K562 (cell line): Measurements from ENCODE around the gene ATXN1. TPM values are rescaled to one million over a fixed set of nuclear protein-coding genes. Genes with fewer than 3 reads are reported as not detected.

ENCODE experiments used
- ATAC-seq: fragments of 200-7000 bp; cut with Tn5 transposase; 3 replicates; pipeline ENCODE4 v1.9.1; 2020; ENCODE audit warnings: moderate library complexity
- BruUV-seq: library from RNA; stranded (reverse); fragments of 400-500 nt; replicated peaks from 2 replicates; lab custom pipeline; 2021; lab: Mats Ljungman, UMichigan
- CTCF ChIA-PET: fragments of 300-600 bp; formaldehyde crosslinking; extraction: SDS; loops from one replicate; lab custom pipeline; 2021; ENCODE audit warnings: low intra/inter-chr PET ratio; lab: Yijun Ruan, JAX
- POLR2A ChIA-PET: fragments of 300-600, 350-650 bp; sonication (Branson Sonifier 250); formaldehyde crosslinking; extraction: SDS; loops from one replicate; lab custom pipeline; 2021; ENCODE audit warnings: antibody characterized with exemption, inconsistent platforms; lab: Yijun Ruan, JAX
- DNase-seq, 4 experiments: peaks; one replicate each; pipeline versions ENCODE4 v3.0.0 to v3.0.0-alpha.2; 2011 to 2018; ENCODE audit warnings: low spot score in 3 of 4, mixed read lengths in 3 of 4; ENCODE audit errors: extremely low read depth in 1 of 4
- FAIRE-seq: peaks from 2 replicates; lab custom pipeline; 2011; peaks lifted over from hg19 to GRCh38; lab: Jason Lieb, UNC
- H2AFZ ChIP-seq: 2 replicates; pipeline ENCODE4 v1.6.0; 2011; ENCODE audit warnings: low read depth, low read length, control low read depth, inconsistent platforms
- H3K27ac ChIP-seq: fragments of 200-600 bp; 3 replicates; pipeline ENCODE4 v1.8.0; 2011; ENCODE audit warnings: low read depth, mild to moderate bottlenecking, control low read depth, inconsistent platforms, low read length, moderate library complexity, mixed read lengths; ENCODE audit errors: extremely low read depth
- H3K27me3 ChIP-seq, 2 experiments: fragments of 300-600 bp in 1 of 2; 2 replicates in 1 of 2; 3 replicates in 1 of 2; pipeline versions ENCODE4 v1.6.0 to v1.8.0; 2011; ENCODE audit warnings: inconsistent platforms in 2 of 2, low read length in 2 of 2, mild to moderate bottlenecking in 1 of 2, mixed read lengths in 1 of 2, moderate library complexity in 1 of 2; ENCODE audit not compliant: control insufficient read depth in 2 of 2, insufficient read depth in 2 of 2
- H3K36me3 ChIP-seq: fragments of 300-600 bp; 3 replicates; pipeline ENCODE4 v1.8.0; 2011; ENCODE audit warnings: mild to moderate bottlenecking, low read length, inconsistent platforms; ENCODE audit not compliant: control insufficient read depth, insufficient read depth
- H3K4me1 ChIP-seq, 2 experiments: fragments of 200-600 bp in 1 of 2; replicated peaks in 1 of 2; 2 replicates in 1 of 2; 3 replicates in 1 of 2; pipeline versions ENCODE4 v1.5.1 to v1.8.0; 2011; ENCODE audit warnings: inconsistent platforms in 2 of 2, low read length in 2 of 2, mild to moderate bottlenecking in 1 of 2, mixed read lengths in 1 of 2, moderate library complexity in 1 of 2; ENCODE audit not compliant: control insufficient read depth in 2 of 2, insufficient read depth in 2 of 2
- H3K4me2 ChIP-seq: 2 replicates; pipeline ENCODE4 v1.6.1; 2011; ENCODE audit warnings: low read length, control low read depth, inconsistent platforms, mixed read lengths; ENCODE audit not compliant: insufficient read depth
- H3K4me3 ChIP-seq: fragments of 200-600 bp; sonication (generic), shearing (Covaris generic); 2 replicates; pipeline ENCODE4 v1.5.1; 2016; ENCODE audit warnings: control low read depth, inconsistent platforms
- H3K79me2 ChIP-seq: fragments of 200-600 bp; 3 replicates; pipeline ENCODE4 v1.8.0; 2011; ENCODE audit warnings: low read length, inconsistent platforms; ENCODE audit not compliant: control insufficient read depth, insufficient read depth
- H3K9ac ChIP-seq, 2 experiments: 2 replicates each; pipeline versions ENCODE4 v1.6.0 to v1.6.1; 2011; ENCODE audit warnings: low read depth in 2 of 2, low read length in 2 of 2, control low read depth in 1 of 2, inconsistent platforms in 1 of 2, mild to moderate bottlenecking in 1 of 2, mixed read lengths in 1 of 2; ENCODE audit not compliant: insufficient read depth in 1 of 2
- H3K9me1 ChIP-seq: one replicate; pipeline ENCODE4 v1.6.0; 2011; ENCODE audit warnings: inconsistent platforms, mild to moderate bottlenecking, low read length, moderate library complexity; ENCODE audit not compliant: control insufficient read depth, insufficient read depth
- H3K9me3 ChIP-seq: replicated peaks from 2 replicates; pipeline ENCODE4 v1.5.1; 2011; ENCODE audit warnings: low read depth, low read length, inconsistent platforms; ENCODE audit not compliant: control insufficient read depth, insufficient read depth
- H4K20me1 ChIP-seq: replicated peaks from 2 replicates; pipeline ENCODE4 v1.6.1; 2011; ENCODE audit warnings: low read length, inconsistent platforms, mixed read lengths; ENCODE audit not compliant: control insufficient read depth, insufficient read depth
- NFE2L1 ChIP-seq: fragments of 450-650 bp; IDR thresholded peaks from 2 replicates; pipeline ENCODE4 v1.6.1; 2016; ENCODE audit warnings: missing genetic modification characterization, low read depth, mild to moderate bottlenecking, missing compliant biosample characterization, moderate library complexity, borderline replicate concordance
- ZNF778 ChIP-seq: fragments of 450-650 bp; formaldehyde crosslinking; IDR thresholded peaks from 2 replicates; pipeline ENCODE4 v1.4.0; 2020; ENCODE audit warnings: mild to moderate bottlenecking, moderate library complexity
- WGBS: fragments of 100-300 bp; shearing (Covaris generic); methylation state at CpG from one replicate; pipeline ENCODE4 v1.1.6; 2016; ENCODE audit warnings: low coverage, mixed read lengths; ENCODE audit not compliant: insufficient coverage; ENCODE audit errors: missing lambda C conversion rate; 5-methylcytosine and 5-hydroxymethylcytosine counted together
- in situ Hi-C: fragments of 300-500 bp; cut with MboI; formaldehyde crosslinking; loops from 4 replicates; pipeline ENCODE4 v1.15.0; 2018; ENCODE audit warnings: inconsistent platforms, mixed read lengths
- intact Hi-C: fragments of 100-400 bp; cut with micrococcal nuclease; formaldehyde crosslinking; loops from 2 replicates; pipeline ENCODE4 v1.14.2; 2022
- polyA plus RNA-seq, 8 experiments: library from polyadenylated mRNA; depleted of rRNA in 4 of 8; stranded (reverse) in 5 of 8; unstranded in 3 of 8; fragments of >200 nt; fragmentation: Nextera tagmentation in 2 of 8; fragmentation: Illumina TruSeq in 1 of 8; extraction: Ambion mirVana in 2 of 8; extraction: Trizol in 1 of 8; gene quantifications; 2 replicates each; pipeline versions ENCODE4 v1.2.1 to v1.2.3, GENCODE V29; 2011 to 2014; ENCODE audit warnings: inconsistent platforms in 1 of 8, missing spikeins in 1 of 8
- total RNA-seq, 7 experiments: library from RNA; depleted of rRNA in 6 of 7; stranded (reverse); fragments of >200 nt in 6 of 7; fragmentation: Illumina TruSeq in 2 of 7; extraction: Trizol in 2 of 7; gene quantifications; 2 replicates each; pipeline versions ENCODE4 v1.2.1 to v1.2.3, GENCODE V29; 2011 to 2021; ENCODE audit warnings: low replicate concordance in 1 of 7
- TF ChIP-seq, protein P1 (sequence below): fragments of 450-650 bp; formaldehyde crosslinking; IDR thresholded peaks from 2 replicates; pipeline ENCODE4 v1.4.0; 2020; ENCODE audit warnings: mild to moderate bottlenecking, moderate library complexity

Gene ATXN1
- total and polyA plus RNA-seq, 9 of the 15 experiments (the other 6 are each of a cell fraction or from before 2014, with no cell fraction given) = under 0.01 to 1.2 (median 0.58) TPM

DNA sequence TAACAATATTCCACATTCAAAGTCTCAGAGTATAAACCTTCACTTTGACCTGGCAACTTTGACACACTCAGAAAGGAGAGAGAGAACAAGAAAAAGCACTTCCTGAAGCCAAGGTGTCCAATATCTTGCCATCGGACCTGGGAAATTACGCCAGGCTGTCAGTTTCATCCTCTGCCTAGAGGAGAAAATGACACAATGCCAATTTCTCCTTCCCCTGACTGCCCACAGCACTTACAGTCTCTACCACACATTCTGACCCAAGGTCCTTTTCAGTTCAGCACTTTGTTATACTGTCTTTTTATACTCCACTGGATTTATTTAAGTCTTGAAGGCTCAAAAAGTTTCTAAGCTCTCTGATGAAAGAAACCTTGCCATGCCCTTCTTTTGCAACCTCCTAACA lies 272.4 kb downstream of the ATXN1 start (continued):
- TF ChIP-seq, protein P1, sequence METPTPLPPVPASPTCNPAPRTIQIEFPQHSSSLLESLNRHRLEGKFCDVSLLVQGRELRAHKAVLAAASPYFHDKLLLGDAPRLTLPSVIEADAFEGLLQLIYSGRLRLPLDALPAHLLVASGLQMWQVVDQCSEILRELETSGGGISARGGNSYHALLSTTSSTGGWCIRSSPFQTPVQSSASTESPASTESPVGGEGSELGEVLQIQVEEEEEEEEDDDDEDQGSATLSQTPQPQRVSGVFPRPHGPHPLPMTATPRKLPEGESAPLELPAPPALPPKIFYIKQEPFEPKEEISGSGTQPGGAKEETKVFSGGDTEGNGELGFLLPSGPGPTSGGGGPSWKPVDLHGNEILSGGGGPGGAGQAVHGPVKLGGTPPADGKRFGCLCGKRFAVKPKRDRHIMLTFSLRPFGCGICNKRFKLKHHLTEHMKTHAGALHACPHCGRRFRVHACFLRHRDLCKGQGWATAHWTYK (CRISPR knock-in tag) = no peak

DNA sequence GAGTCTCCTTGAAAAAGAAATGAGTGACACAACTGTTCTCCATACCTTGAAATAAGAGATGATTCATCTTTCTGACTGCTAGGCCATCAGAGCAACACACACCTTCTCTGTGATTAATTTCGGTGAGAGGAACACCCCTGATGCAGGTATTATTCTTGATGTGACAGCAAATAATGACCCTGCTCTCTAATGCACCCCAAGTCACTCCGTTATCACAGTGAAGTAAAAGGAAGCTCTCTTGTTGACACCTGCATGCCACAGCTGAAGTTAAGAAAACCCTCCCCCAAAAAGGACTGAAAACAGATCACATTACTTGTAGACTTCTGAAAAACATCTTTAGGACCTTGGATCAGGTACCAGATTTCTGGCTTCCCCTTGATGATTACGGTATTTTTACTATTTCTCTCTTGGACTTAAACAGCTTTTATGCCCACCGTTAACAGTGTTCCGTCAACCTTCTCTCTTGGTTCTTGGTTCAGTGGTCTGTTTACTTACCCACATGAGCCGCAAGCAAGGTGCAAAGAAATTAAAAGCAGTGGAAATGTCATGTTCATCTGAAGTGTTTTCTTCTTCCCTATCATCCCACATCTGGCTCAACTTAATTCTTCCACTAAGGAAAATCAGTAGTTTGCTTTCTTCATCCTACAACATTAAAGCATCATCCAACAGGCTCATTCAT lies 273.1 kb downstream of the ATXN1 start:
- H3K9ac ChIP-seq = no peak overlapping the region
- no peak for DNase-seq
- H3K4me1 ChIP-seq = no peaks in the 10 kb centered on the region
- TF ChIP-seq NFE2L1 = no peak
- TF ChIP-seq ZNF778 (CRISPR knock-in tag) = no peak
- no peak overlapping the region for H3K4me3 ChIP-seq
- no peak overlapping the region for H3K27ac ChIP-seq
- H3K36me3 ChIP-seq = no peaks in the 10 kb centered on the region
- no peak for FAIRE-seq
- no peaks in the 10 kb centered on the region for H3K9me3 ChIP-seq
- H3K9me1 ChIP-seq = no peaks in the 10 kb centered on the region
- ChIA-PET CTCF (no interaction called here), POLR2A (interaction anchor here (1.1 kb wide), 1 partner anchor 25 kb away, joined by 4 read pairs; no protein-coding TSS in a partner anchor)
- no peaks in the 10 kb centered on the region for H3K79me2 ChIP-seq
- no peak for ATAC-seq
- no peaks in the 10 kb centered on the region for H4K20me1 ChIP-seq
- intact Hi-C loops = no loop called here
- H3K27me3 ChIP-seq = peaks cover 6% of the 10 kb centered on the region in 2 experiments; a peak in 4 of 5 replicates
- no TSS peak for BruUV-seq
- WGBS = 2% methylated on average over 6 of the region's 6 CpGs
- H3K4me2 ChIP-seq = no peak overlapping the region
- no peak overlapping the region for H2AFZ ChIP-seq
- in situ Hi-C loops = no loop called here
